GM20000 (cell line): Measurements from ENCODE around the gene SNAPC5.
"Not testable (repeated sequence)": the region's sequence is repeated elsewhere in the genome, so short reads cannot be mapped to it uniquely, and the experiment has no call there.

Experiments used
- DNase-seq: peaks from one replicate; pipeline ENCODE4 v3.0.0; 2012; ENCODE audit warnings: low spot score
- CTCF ChIP-seq: IDR thresholded peaks from 2 replicates; pipeline ENCODE4 v1.5.1; 2012; ENCODE audit warnings: mild to moderate bottlenecking, control low read depth; ENCODE audit errors: extremely low read depth, missing control alignments

SNAPC5 gene

GRCh38 chr15:66477011-66477410, 20.6 kb downstream of the SNAPC5 start:
- no peak for DNase-seq
- TF ChIP-seq CTCF = no peak

GRCh38 chr15:66476535-66476934, 21.0 kb downstream of the SNAPC5 start:
- no peak for TF ChIP-seq CTCF
- no peak for DNase-seq

GRCh38 chr15:66474963-66475362, 22.6 kb downstream of the SNAPC5 start:
- no peak for TF ChIP-seq CTCF
- DNase-seq = no peak

- TF ChIP-seq CTCF = no peak
Observed at GRCh38 chr15:66474135-66474534, 23.4 kb downstream of the SNAPC5 start.

GRCh38 chr15:66472176-66472999, 25.2 kb downstream of the SNAPC5 start:
- TF ChIP-seq CTCF = no peak
- peak; percentile 82 for DNase-seq

More at GRCh38 chr15:66474135-66474534, 23.4 kb downstream of the SNAPC5 start:
- no peak for DNase-seq

- DNase-seq = not testable (repeated sequence)
Observed at GRCh38 chr15:66470825-66471224, 26.7 kb downstream of the SNAPC5 start.

- not testable (repeated sequence) for DNase-seq
Observed at GRCh38 chr15:66467162-66468040, 30.2 kb downstream of the SNAPC5 start.

GRCh38 chr15:66465294-66465693, 32.3 kb downstream of the SNAPC5 start:
- not testable (repeated sequence) for DNase-seq

GRCh38 chr15:66462627-66463026, 34.9 kb downstream of the SNAPC5 start:
- DNase-seq = no peak
- no peak for TF ChIP-seq CTCF
